HepG2 (cell line): ENCODE data around the gene SMAD1. TPM values are rescaled to one million over a fixed set of nuclear protein-coding genes. Genes with fewer than 3 reads are reported as not detected.

Experiments used
- ATAC-seq: fragments of 200-7000 bp; cut with Tn5 transposase; 3 replicates; pipeline ENCODE4 v1.9.1; 2020; ENCODE audit warnings: mild to moderate bottlenecking, moderate library complexity
- BruUV-seq: library from RNA; stranded (reverse); fragments of 400-500 nt; replicated peaks from 2 replicates; lab custom pipeline; 2021; lab: Mats Ljungman, UMichigan
- CTCF ChIA-PET: fragments of 300-600 bp; formaldehyde crosslinking; extraction: SDS; loops from one replicate; lab custom pipeline; 2021; ENCODE audit warnings: low total read pairs, inconsistent platforms, low intra/inter-chr PET ratio; lab: Yijun Ruan, JAX
- POLR2A ChIA-PET: fragments of 350-600 bp; sonication (Branson Sonifier 250); formaldehyde crosslinking; loops from one replicate; lab custom pipeline; 2020; ENCODE audit warnings: antibody characterized with exemption, inconsistent platforms; lab: Yijun Ruan, JAX
- DNase-seq: peaks from one replicate; pipeline ENCODE4 v3.0.0-alpha.2; 2015; ENCODE audit warnings: low spot score
- FAIRE-seq: peaks from 3 replicates; lab custom pipeline; 2011; peaks lifted over from hg19 to GRCh38; lab: Jason Lieb, UNC
- H2AFZ ChIP-seq: one replicate; pipeline ENCODE4 v1.6.1; 2011; ENCODE audit warnings: low read length, inconsistent platforms
- H3K27ac ChIP-seq: fragments of 300-600 bp; 3 replicates; pipeline ENCODE4 v1.8.0; 2011; ENCODE audit warnings: mixed run types, mild to moderate bottlenecking, mixed read lengths, low read length, inconsistent platforms; ENCODE audit not compliant: insufficient read depth; ENCODE audit errors: extremely low read length
- H3K27me3 ChIP-seq, 2 experiments: fragments of 200-600 bp in 1 of 2; 2 replicates in 1 of 2; 3 replicates in 1 of 2; pipeline versions ENCODE4 v1.6.0 to v1.8.0; 2011; ENCODE audit warnings: low read length in 2 of 2, mild to moderate bottlenecking in 2 of 2, moderate library complexity in 2 of 2, inconsistent platforms in 1 of 2; ENCODE audit not compliant: insufficient read depth in 2 of 2, control insufficient read depth in 1 of 2
- H3K36me3 ChIP-seq, 2 experiments: fragments of 200-600 bp in 1 of 2; replicated peaks in 1 of 2; 2 replicates in 1 of 2; 3 replicates in 1 of 2; pipeline versions ENCODE4 v1.5.1 to v1.8.0; 2011; ENCODE audit warnings: low read length in 2 of 2, inconsistent platforms in 1 of 2; ENCODE audit not compliant: insufficient read depth in 2 of 2, control insufficient read depth in 1 of 2
- H3K4me1 ChIP-seq: 2 replicates; pipeline ENCODE4 v1.5.1; 2012; ENCODE audit warnings: low read length, inconsistent platforms; ENCODE audit not compliant: insufficient read depth
- H3K4me2 ChIP-seq: 2 replicates; pipeline ENCODE4 v1.6.0; 2011; ENCODE audit warnings: low read depth, low read length, inconsistent platforms
- H3K4me3 ChIP-seq, 3 experiments: fragments of 200-600 bp in 1 of 3; sonication (generic), shearing (Covaris generic) in 1 of 3; replicated peaks in 1 of 3; 2 replicates each; pipeline ENCODE4 v1.5.1; 2011 to 2016; ENCODE audit warnings: low read length in 3 of 3, inconsistent platforms in 2 of 3, low read depth in 2 of 3, mild to moderate bottlenecking in 2 of 3, control low read depth in 1 of 3, mixed read lengths in 1 of 3; ENCODE audit not compliant: insufficient read depth in 1 of 3
- H3K79me2 ChIP-seq: one replicate; pipeline ENCODE4 v1.6.1; 2011; ENCODE audit warnings: low read length, inconsistent platforms; ENCODE audit not compliant: insufficient read depth
- H3K9ac ChIP-seq: 2 replicates; pipeline ENCODE4 v1.6.0; 2011; ENCODE audit warnings: mild to moderate bottlenecking, low read depth, low read length, inconsistent platforms; ENCODE audit not compliant: insufficient read depth
- H3K9me3 ChIP-seq: 2 replicates; pipeline ENCODE4 v1.5.1; 2012; ENCODE audit warnings: mild to moderate bottlenecking, low read length
- H4K20me1 ChIP-seq: 2 replicates; pipeline ENCODE4 v1.6.0; 2011; ENCODE audit warnings: inconsistent platforms, mild to moderate bottlenecking, low read length, moderate library complexity; ENCODE audit not compliant: insufficient read depth
- CHD2 ChIP-seq: IDR thresholded peaks from 2 replicates; pipeline ENCODE4 v1.6.1; 2011; ENCODE audit warnings: low read depth, low read length, improper control_type of control experiment
- FIP1L1 ChIP-seq: fragments of 200-400 bp; formaldehyde crosslinking; IDR thresholded peaks from 2 replicates; pipeline ENCODE4 v1.6.1; 2018; ENCODE audit warnings: low read depth, mild to moderate bottlenecking, low read length, moderate library complexity, borderline replicate concordance; ENCODE audit not compliant: insufficient read depth
- HINFP ChIP-seq: sonication (generic); formaldehyde crosslinking; IDR thresholded peaks from 2 replicates; pipeline ENCODE4 v1.4.0; 2020; ENCODE audit warnings: low read depth, mild to moderate bottlenecking, missing genetic modification reagents
- KDM6A ChIP-seq: IDR thresholded peaks from 2 replicates; pipeline ENCODE4 v1.6.1; 2016; ENCODE audit warnings: low read depth
- MTA3 ChIP-seq: sonication (generic); formaldehyde crosslinking; IDR thresholded peaks from 2 replicates; pipeline ENCODE4 v1.4.0; 2020; ENCODE audit warnings: missing genetic modification reagents
- NR2F2 ChIP-seq: IDR thresholded peaks from 2 replicates; pipeline ENCODE4 v1.6.1; 2012; ENCODE audit warnings: low read depth, inconsistent platforms, borderline replicate concordance
- PRDM4 ChIP-seq: sonication (generic); formaldehyde crosslinking; IDR thresholded peaks from 2 replicates; pipeline ENCODE4 v1.9.0; 2021; ENCODE audit warnings: missing genetic modification reagents, borderline replicate concordance
- RBAK ChIP-seq: sonication (generic); formaldehyde crosslinking; IDR thresholded peaks from 2 replicates; pipeline ENCODE4 v1.5.1; 2020; ENCODE audit warnings: mild to moderate bottlenecking, missing genetic modification reagents
- SP1 ChIP-seq, 2 experiments: fragments of 450-650 bp in 1 of 2; sonication (generic) in 1 of 2; formaldehyde crosslinking in 1 of 2; IDR thresholded peaks; 2 replicates each; pipeline versions ENCODE4 v1.4.0 to v1.6.1; 2016 to 2020; ENCODE audit warnings: missing genetic modification reagents in 1 of 2
- SPEN ChIP-seq: sonication (generic); formaldehyde crosslinking; IDR thresholded peaks from 2 replicates; pipeline ENCODE4 v1.5.1; 2020; ENCODE audit warnings: low read depth, mild to moderate bottlenecking, missing genetic modification reagents
- ZEB1 ChIP-seq: IDR thresholded peaks from 2 replicates; pipeline ENCODE4 v1.6.1; 2012; ENCODE audit warnings: mild to moderate bottlenecking, low read depth, inconsistent platforms; ENCODE audit not compliant: insufficient replicate concordance
- ZMAT5 ChIP-seq: sonication (generic); formaldehyde crosslinking; IDR thresholded peaks from 2 replicates; pipeline ENCODE4 v1.5.0; 2020; ENCODE audit warnings: mild to moderate bottlenecking, low read depth, missing genetic modification reagents, borderline replicate concordance
- ZNF317 ChIP-seq: sonication (generic); formaldehyde crosslinking; IDR thresholded peaks from 2 replicates; pipeline ENCODE4 v1.5.0; 2020; ENCODE audit warnings: mild to moderate bottlenecking, missing genetic modification reagents
- ZNF331 ChIP-seq: sonication (generic); formaldehyde crosslinking; IDR thresholded peaks from 2 replicates; pipeline ENCODE4 v1.4.0; 2020; ENCODE audit warnings: missing genetic modification reagents
- ZNF777 ChIP-seq: sonication (generic); formaldehyde crosslinking; IDR thresholded peaks from 2 replicates; pipeline ENCODE4 v1.4.0; 2020; ENCODE audit warnings: missing genetic modification reagents
- ZSCAN9 ChIP-seq: IDR thresholded peaks from 2 replicates; pipeline ENCODE4 v1.6.1; 2016; ENCODE audit warnings: borderline replicate concordance
- in situ Hi-C: cut with HindIII; loops from 2 replicates; pipeline ENCODE4 v1.10.0; 2017; ENCODE audit warnings: low pct_unique_long_range_greater_than_20kb; ENCODE audit not compliant: extremely low pct_ligation_motif_present
- intact Hi-C: fragments of 100-400 bp; cut with micrococcal nuclease; formaldehyde crosslinking; loops from one replicate; pipeline ENCODE4 v1.10.0; 2022; ENCODE audit not compliant: unreplicated experiment
- polyA plus RNA-seq, 8 experiments: library from polyadenylated mRNA; depleted of rRNA in 3 of 8; stranded (reverse) in 7 of 8; unstranded in 1 of 8; fragments of >200 nt; fragmentation: Illumina TruSeq in 4 of 8; extraction: Trizol in 4 of 8; gene quantifications; 2 replicates each; pipeline versions ENCODE4 v1.2.1 to v1.2.3, GENCODE V29; 2011 to 2016; ENCODE audit warnings: low read depth in 4 of 8, missing spikeins in 1 of 8, mixed read lengths in 1 of 8; ENCODE audit not compliant: insufficient read depth in 1 of 8
- total RNA-seq, 5 experiments: library from RNA; depleted of rRNA; stranded (reverse); fragments of >200 nt; fragmentation: Illumina TruSeq; extraction: Trizol; gene quantifications; 2 replicates each; pipeline ENCODE4 v1.2.3, GENCODE V29; 2016; ENCODE audit warnings: low read depth in 1 of 5

Gene SMAD1
- total and polyA plus RNA-seq, 2 of the 13 experiments (the other 11 are each of a cell fraction or from before 2014, with no cell fraction given), result 12.7 to 16.6 TPM

GRCh38 chr4:145433684-145434083, 48.0 kb upstream of the SMAD1 start:
- Histone ChIP-seq H4K20me1 (no peaks in the 10 kb centered on the region), H3K9ac (no peak overlapping the region), H3K4me1 (no peaks in the 10 kb centered on the region), H3K9me3 (no peaks in the 10 kb centered on the region), H2AFZ (no peak overlapping the region), H3K4me2 (no peak overlapping the region), H3K27me3 (no peaks in the 10 kb centered on the region; a peak in 1 of 5 replicates), H3K79me2 (no peaks in the 10 kb centered on the region), H3K4me3 (no peak overlapping the region), H3K36me3 (no peaks in the 10 kb centered on the region), H3K27ac (no peak overlapping the region)
- in situ Hi-C loops, result no loop called here
- FAIRE-seq (no peak), DNase-seq (no peak), ATAC-seq (no peak)
- TF ChIP-seq KDM6A (CRISPR knock-in tag), result no peak
- no peak for TF ChIP-seq SPEN (CRISPR knock-in tag)
- TF ChIP-seq CHD2, result no peak
- TF ChIP-seq ZNF317 (CRISPR knock-in tag), result no peak
- TF ChIP-seq ZSCAN9 (CRISPR knock-in tag), result no peak
- no peak for TF ChIP-seq FIP1L1
- no peak for TF ChIP-seq ZMAT5 (CRISPR knock-in tag)
- TF ChIP-seq SP1 (IDR thresholded peaks at IDR 0.05), result no peak
- TF ChIP-seq SP1 (CRISPR knock-in tag; IDR thresholded peaks at IDR 0.05), result no peak
- TF ChIP-seq HINFP (CRISPR knock-in tag), result no peak
- TF ChIP-seq ZNF777, result no peak
- TF ChIP-seq ZEB1, result no peak
- no peak for TF ChIP-seq MTA3 (CRISPR knock-in tag)
- TF ChIP-seq RBAK (CRISPR knock-in tag), result no peak
- no peak for TF ChIP-seq ZNF331 (CRISPR knock-in tag)
- TF ChIP-seq NR2F2, result no peak
- no peak for TF ChIP-seq PRDM4
- no TSS peak for BruUV-seq
- POLR2A ChIA-PET, result no interaction called here
- CTCF ChIA-PET, result no interaction called here
- intact Hi-C loops, result no loop called here
